Activated CD4-positive, CD25-positive, alpha-beta regulatory T cell (primary cell): ENCODE data around the gene TMEM273.
A peak's percentile ranks its signal among the peaks of the same experiment; 100 is the strongest.
"Not testable (repeated sequence)": the region's sequence is repeated elsewhere in the genome, so short reads cannot be mapped to it uniquely, and the experiment has no call there.

Experiments used
- DNase-seq, 4 experiments: peaks; one replicate each; lab custom pipeline; 2025; lab: John Stamatoyannopoulos, UW

The TMEM273 gene

DNA sequence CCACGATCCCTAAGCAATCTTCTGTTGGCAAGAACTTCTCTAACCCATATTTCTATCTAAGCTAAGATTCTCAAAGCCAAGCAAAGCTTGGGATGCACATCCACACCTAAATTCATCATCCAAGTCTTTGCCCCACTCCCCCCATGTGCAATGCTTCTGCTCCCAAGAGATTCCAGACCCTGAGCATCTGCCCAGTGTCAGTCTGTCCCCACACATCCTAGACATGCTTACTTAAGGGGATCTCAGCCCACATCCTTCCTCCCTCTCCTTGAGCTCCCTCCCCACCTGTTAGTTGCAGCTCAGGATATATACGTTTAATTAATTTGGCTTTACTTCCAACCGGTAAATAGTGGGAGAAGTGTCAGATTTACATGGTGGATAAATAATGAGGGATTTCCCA is 17.0 kb upstream of the TMEM273 start:
- no peak for DNase-seq

DNA sequence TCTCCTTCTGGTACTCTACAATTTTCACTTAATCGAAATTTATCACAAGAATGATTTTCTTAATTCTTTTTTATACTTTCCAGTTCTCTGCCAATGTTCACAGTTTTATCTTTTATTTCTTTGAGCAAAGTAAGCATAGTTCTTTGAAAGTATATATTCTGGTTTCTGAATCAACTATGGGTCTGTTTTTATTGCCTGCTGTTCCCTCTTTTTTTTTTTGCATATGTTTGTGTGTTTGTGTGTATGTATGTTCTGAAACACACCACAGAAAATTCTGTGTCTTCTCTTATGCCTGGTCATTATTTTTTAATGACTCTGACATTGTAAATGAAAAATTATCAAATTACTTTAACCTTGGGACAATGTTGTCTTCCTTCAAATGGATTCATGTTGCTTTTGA is 15.9 kb upstream of the TMEM273 start:
- DNase-seq: no peak

DNA sequence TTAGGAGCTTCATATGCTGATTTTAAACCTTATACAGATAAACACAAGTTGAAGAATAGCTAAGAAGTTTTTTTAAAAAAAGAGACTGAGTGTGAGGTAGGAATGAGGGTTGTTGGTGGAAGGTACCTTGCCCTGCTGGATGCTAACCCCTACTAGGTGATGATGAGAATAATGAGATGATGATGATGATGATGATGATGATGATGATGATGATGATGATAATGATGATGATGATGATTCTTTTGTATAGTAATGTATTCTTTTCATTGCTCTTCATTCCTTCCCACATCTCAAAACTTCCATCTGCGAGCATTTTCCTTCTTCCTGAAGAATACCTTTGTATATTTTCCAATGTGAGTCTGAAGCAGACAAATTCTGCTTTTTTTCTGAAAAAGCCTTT is 14.1 kb upstream of the TMEM273 start:
- DNase-seq: no peak

DNA sequence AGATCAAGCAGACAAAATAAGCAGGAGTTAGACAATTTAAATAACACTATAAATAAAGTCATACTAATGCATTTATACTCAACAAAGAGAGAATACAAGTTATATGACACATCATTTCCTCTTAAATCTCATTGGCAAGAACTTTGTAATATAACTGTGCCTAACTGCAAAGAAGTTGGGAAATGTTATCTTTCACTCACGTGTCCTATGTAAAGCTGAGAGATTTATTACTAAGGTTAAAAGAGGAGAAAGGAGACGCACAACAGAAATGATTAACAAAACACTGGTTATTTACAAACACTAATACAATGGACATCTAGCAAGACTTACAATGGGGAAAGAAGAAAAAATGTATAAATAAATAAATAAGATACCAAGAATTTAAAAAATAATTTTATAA is 12.7 kb upstream of the TMEM273 start:
- no peak for DNase-seq

DNA sequence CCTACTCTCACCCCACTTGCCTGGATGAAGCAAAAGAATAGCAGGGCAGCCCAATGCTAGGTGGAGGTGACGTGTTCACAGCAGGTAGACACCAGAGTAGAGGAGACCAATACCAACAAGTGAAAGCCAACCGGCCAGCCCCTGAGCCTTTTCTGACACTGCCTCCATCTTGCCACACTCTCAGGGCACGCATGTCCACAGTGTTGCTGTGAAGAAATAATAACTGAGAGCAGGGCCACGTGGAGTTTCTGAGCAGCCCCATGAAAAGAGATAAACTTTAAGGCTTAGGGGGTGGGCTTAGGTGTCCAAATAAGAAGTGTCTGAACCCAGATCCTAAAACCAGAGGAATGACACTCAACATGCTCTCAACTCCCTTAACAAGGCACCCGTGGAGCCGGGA is 9.0 kb upstream of the TMEM273 start:
- DNase-seq: no peak

DNA sequence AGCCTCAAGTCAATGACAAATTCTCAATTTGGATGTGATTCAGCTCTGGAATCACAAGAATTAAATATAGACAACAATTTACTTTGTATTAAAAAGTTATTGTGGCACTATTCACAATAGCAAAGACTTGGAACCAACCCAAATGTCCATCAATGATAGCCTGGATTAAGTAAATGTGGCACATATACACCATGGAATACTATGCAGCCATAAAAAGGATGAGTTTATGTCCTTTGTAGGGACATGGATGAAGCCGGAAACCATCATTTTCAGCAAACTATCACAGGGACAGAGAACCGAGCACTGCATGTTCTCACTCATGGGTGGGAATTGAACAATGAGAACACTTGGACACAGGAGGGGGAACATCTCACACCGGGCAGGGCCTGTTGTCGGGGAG is 7.7 kb upstream of the TMEM273 start:
- not testable (repeated sequence) for DNase-seq

DNA sequence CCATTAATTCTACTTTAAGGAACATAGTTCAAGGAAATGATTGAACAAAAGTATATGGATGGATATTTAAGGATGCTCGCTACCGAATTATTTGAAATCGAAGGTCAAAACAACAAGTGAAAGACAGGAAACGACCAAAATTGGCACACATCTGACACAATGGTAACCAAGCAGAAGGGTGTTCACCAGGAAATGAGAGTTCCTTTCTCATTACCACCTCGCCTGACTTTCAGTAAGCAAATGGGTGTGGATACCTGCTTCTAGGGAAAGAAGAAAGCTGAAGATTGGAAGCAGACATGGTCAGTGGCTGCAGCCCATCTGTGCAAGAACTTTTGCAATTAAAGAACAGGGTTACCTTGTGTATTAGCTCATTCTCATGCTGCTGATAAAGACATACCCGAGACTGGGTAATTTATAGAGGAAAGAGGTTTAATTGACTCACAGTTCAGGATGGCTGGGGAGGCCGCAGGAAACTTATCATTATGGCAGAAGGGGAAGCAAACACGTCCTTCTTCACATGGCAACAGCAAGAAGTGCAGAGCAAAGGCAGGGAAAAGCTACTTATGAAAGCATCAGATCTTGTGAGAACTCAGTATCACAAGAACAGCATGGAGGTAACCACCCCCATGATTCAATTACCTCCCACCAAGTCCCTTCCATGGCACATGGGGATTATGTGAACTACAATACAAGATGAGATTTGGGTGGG is 6.2 kb upstream of the TMEM273 start:
- DNase-seq: no peak

DNA sequence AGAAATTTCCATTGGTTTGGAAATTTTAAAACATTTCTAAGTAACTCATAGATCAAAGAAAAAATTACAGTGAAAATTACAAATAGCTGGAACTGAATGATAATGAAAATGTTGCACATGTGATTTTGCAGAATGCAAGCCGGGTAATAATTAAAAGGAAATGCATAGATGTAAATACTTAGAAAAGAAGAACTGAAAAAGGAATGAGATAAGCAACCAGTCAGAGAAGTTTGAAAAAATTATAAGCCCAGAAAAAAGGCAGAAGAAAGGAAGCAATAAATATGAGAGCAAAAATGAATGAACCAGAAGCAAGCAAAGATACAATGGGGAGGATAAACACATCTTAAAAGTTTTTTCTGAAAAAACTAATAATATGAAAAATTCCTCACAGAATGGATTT is 3.2 kb upstream of the TMEM273 start:
- DNase-seq: no peak

DNA sequence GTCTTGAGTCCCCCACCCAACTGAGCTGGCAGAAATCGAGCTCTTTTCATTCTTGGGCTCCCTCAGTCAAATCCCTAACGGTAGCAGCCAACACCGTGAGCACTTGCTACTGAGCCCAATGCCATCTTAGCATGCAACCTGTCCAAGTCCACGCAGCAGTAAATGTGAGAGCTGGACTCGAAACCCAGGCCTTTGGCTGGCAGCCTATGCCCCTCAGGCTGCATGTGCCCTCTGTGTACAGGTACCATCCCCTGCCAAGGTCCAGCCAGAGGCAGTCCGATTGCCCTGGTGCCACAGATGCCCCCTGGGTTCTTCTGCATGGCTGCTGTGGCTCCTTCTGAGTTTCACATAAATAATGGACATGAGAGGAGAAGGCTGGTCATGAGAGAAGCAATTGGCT is 1.2 kb upstream of the TMEM273 start:
- no peak for DNase-seq

DNA sequence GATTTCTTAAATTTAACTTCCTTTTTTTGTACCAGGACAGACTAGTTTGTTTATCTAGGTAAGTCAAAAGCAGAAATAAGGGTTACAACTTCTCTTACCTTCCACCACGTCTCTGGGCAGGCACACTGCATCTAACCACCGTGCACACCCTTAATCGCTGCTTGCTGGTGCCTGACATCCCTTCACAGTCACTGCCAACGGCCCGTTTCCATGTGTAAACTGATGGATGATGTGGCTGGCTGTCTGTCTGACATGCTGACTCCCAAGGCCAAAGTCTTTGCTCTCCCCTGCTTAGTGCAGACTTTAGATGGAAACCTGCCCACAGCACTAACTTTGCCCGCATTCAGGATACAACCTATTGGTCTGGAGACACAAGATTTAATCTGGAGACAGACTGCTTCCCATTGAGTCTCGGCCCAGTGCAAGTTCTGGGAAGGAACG is 1.1 kb downstream of the TMEM273 start:
- no peak for DNase-seq

DNA sequence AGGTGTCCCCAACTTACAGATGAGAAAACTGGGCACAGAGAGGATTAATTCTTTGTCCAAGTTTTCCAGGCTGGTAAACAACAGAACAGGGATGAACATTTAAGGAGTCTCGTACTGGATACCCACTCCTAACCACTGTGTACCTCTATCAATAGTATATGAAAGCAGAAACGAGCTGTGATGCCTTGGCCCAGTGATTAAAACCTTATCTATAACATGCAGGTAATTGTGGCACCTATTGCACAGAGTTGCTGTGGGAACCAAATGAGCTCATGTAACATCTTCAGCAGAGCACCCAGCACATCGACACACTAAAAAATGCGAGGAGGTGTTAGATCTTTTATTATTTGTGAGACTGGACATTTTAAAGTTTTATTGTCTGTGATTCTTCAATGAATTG is 1.6 kb downstream of the TMEM273 start:
- no peak for DNase-seq

DNA sequence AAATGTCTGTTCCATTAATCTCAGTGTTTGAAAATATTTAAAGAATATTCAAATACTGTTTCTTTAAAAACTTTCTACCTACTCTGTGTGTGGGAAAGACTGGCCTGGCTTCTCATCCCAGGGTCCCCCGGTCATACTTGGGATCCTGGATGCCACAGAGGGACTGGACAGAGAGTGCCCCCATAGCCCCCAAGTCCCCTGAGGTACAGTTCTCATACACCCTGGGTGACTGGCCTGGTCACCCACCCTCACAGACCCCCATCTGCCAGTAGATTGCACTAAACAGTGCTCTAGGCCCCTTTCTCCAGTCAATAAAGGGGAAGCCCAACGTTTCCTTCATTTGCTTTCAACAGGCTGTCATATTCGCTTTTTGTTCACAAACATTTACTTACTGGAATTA is 3.0 kb downstream of the TMEM273 start:
- DNase-seq: no peak

DNA sequence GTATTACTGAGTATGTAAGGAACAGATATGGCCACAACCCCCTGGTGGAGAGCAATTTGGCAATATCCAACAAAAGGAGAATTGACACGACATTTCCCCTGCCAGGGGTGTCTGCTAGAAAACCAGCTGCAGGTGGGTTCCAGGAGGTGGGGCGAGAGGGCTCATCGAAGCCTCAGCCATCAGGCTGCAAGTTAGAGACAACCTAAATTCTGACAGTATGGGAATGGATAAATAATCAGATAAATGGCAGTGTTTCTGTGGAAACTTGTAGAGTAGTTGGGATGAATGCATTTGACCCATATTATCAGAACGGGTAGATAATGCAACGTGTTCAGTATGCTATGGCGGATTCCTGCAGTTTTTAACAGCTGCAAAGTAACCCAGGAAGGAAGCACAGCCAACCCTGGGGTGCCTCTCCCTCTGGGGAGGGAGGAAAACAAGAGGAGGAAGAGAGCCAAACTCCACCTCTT is 3.5 kb downstream of the TMEM273 start:
- DNase-seq: no peak

DNA sequence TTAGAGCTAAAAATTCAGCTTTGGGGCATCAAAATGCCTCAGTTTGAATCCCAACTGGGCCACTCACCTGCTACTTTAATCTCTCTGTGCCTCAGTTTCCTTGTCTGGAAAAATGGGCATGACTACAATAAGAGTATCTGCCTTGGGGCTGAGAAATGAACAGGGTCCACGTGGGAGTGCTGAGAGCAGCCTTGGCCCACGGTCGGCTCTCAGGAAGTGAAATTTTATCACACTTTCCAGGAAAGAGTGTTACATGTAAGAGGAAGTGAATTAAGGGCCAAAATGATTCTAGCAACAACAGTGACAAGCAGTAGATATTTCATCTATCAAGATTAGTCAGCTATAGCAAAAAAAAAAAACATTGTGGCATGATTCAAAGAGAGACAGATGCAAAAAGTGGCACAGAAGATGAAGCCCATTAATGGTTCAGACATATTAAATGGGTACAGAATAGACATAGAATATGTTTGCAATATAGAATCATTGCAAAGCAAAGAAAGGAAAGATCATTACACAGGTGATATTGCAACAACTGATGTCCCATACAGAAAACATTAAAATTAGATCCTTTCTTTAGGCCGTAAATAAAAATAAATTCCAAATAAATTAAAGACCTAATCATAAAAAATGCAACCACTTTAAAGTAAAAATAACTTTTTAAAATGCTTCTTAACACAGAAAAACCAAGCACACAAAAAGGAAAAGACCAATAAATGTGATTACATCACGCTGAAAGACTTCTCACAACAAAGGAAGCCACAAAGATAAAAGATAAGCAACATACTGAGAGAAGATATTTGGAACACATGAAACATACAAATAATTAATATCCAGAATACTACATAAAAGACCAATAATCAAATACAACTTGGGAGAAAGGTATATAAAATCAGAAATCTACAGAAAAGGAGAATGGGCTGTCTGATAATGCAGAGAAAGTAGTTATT is 4.3 kb downstream of the TMEM273 start:
- no peak for DNase-seq

DNA sequence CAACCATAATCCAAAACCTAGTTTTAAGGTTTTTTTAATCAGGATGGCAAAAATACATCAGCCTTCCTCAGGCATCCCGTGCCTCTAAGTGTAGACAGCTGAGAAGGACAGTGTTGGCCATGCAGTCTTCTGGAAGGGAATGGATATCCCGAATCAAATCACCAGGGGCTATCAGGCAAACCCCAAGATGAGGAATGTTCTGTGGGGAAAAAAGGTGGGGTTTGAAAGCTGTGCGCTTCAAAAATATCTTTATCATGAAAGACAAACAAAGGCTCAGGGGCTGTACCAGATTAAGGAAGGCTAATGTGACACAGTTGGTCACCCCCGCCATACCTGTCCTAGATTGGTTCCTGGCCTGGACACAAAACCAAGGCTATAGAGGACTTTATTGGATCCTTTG is 5.4 kb downstream of the TMEM273 start:
- no peak for DNase-seq

DNA sequence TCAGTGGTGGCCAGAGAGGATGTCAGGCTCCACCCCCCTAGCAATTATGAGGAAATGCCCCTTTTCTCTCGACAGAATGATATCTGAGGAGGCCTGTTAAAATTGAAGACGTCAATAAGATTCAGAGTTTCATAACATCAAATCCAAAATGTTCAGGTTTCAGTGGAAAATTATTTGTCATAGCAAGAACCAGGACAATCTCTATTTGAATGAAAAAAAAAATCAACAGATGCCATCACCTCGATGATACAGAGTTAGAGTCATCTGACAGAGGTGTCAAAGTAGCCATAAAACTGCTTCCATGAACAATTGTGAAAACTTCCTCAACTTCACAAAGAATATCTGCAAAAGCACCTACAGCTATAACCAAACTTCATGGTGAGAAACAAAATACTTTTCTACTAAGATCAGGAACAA is 7.7 kb downstream of the TMEM273 start:
- DNase-seq: no peak

DNA sequence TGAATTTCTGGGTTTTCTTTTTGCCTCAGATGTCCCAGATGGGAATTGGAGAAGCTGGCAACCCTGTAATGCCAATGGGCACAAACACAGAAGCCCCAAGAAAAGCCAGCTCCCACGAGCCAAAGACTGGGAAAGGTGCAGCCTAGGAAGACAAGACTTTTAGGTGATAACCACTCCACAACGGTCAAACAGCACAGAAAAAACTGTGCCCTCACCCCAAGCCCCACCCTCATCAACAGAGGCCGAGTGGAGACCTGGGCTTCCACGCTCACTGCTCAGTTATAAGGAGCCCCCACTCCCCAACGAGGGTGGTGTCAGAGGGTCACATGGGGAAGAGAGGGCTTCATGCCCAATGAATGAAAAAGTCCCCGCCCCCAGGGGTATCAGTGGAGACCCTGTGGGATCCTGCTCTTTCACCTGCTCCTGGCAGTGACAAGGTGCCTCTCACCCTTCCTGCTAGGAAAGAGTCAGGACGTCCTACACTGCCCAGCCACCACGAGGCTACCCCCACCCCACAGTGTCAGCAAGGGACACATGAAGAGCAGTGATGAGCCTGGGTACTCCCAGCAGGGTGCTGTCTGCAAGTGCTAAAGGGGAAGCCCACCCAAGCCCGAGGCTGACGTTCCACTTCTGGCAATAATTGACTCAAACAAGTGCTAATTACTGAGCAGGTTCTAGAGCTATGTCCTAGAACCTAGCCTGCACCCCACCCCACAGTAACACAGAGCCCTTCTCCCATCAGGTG is 8.3 kb downstream of the TMEM273 start:
- no peak for DNase-seq

DNA sequence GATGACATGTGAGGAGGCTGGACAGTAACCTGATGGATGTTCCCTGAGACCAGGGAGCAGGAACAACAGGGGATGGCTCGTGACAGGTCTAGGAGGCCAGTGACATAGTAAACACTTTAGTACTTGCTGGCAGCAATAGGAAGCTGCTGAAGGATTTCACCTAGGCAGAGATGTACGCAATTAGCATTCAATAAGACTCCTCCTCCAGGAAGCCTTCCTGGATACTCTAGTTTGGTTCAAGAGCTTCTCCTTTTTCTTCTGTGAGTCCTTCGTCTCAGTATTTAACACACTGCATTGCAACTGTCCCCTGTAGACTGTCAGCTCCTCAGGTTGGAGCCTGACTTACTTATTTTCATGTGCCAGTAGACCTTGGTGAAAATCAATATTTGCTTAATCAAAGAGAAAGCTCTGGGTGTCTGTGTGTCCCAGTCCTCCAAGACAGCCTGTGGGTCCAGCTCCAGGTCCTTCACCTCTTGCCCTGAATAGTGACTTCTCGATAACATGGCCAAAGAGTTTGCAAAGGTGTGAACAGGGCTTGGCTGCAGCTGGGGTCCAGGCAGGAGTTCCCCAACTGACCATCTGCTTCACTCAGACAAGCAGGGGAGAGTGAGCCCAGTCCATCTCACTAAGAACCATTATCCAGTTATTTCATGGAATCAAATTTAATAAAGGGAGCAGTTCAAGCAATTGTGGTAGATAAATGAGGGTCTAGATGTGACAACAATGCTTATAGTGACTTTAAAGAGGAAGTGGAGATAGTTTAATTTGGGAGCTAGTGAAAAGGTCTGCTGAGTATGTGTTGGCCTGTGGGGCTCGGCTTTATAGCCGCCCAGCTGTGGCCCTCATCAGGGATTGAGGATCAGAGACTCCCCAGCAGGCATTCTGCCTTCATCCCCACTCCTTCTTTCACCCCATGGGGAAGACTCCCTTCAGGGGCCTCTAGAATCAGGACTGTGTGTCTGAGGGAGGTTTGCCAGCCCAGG is 9.4 kb downstream of the TMEM273 start:
- DNase-seq: no peak

DNA sequence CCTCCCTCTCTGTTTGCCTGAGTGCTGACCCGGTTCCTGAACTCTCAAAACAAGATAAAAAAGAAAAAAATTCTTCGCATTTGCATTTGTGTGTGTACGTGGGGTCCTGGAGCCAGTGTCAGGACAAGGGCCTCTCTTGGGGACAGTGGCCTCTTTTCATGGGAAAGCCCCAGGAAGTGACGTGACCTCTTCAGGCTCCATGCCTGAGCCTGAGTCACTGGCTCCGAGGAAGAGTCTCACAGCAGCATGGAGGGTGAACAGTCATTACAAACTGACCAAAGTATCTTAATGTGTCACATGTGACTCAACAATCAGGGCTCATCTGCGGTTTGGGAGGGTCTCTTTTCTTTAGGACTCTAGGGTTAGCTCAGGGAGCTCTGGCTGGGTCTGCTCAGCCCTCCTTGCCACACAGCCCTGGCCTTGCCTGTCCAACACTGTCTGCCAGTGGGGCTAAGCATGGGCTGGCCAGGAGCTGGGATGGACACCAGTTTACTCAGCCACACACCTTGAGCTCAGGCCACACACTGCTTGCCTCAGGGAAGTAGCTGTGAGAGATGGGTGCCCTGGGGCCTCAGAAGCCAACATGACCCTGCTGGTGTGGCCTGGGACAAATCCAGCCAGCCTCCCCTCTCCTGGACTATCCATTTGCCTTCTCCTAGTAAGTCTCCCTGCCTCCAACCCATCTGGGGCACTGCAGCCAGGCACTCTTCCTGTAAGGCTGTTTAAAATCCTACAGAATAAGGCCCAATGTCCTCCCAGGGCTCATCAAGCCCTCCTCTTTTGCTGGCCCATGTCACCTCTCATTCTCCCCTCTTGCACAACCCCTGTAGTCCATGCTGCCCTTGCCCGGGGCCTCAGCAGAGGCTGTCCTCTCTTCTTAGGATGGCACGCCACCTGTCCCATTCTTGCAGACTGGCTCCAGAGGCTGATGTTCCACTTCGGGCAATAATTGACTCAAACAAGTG is 10.5 kb downstream of the TMEM273 start:
- peak in 2 of 4 experiments; percentile 22 to 36 for DNase-seq
